Right lobe of liver (tissue), 4 donors: ENCODE data around the gene TNFAIP8L3.
"Not testable (repeated sequence)": the region's sequence is repeated elsewhere in the genome, so short reads cannot be mapped to it uniquely, and the experiment has no call there.

Source experiments
- POLR2A ChIP-seq: fragments of 450-650 bp; IDR thresholded peaks from one replicate; pipeline ENCODE4 v1.6.1; 2017; ENCODE audit warnings: antibody characterized with exemption, mild to moderate bottlenecking
- TF ChIP-seq, protein P1 (sequence below), 4 donors: fragments of 200-600 bp in 3 of 4; fragments of 450-650 bp in 1 of 4; IDR thresholded peaks; one replicate each; pipeline versions ENCODE4 v1.5.1 to v1.8.0; 2016 to 2022; ENCODE audit warnings: antibody characterized with exemption in 4 of 4, mild to moderate bottlenecking in 2 of 4
- donor health status: DM: no; HTN: no; CAD: no.
- donor health status: DM: no; HTN: no; CAD: no.
- donor health status: DM: no; HTN: yes; CAD: no.

DNA sequence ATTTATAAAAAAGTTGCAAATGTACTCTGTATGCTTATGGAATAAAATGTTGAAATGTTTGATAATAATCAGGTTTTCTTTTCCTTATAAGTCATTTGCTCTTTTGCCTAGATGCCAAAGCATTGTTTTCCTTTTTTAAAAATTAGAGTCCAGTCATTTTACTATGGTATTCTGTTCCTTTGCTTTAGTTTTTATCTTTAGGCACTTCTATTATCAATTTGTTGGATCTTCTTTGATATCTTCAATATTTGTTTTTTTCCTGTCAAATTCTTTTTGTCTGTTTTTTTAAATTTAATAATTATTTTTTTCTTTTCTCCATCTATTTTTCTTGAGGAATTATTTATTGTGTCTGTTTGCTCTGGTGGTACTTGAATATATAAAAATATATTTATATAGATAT, 28.3 kb upstream of the TNFAIP8L3 start:
- TF ChIP-seq, protein P1, sequence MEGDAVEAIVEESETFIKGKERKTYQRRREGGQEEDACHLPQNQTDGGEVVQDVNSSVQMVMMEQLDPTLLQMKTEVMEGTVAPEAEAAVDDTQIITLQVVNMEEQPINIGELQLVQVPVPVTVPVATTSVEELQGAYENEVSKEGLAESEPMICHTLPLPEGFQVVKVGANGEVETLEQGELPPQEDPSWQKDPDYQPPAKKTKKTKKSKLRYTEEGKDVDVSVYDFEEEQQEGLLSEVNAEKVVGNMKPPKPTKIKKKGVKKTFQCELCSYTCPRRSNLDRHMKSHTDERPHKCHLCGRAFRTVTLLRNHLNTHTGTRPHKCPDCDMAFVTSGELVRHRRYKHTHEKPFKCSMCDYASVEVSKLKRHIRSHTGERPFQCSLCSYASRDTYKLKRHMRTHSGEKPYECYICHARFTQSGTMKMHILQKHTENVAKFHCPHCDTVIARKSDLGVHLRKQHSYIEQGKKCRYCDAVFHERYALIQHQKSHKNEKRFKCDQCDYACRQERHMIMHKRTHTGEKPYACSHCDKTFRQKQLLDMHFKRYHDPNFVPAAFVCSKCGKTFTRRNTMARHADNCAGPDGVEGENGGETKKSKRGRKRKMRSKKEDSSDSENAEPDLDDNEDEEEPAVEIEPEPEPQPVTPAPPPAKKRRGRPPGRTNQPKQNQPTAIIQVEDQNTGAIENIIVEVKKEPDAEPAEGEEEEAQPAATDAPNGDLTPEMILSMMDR (IDR thresholded peaks at IDR 0.05) = not testable (repeated sequence)
- TF ChIP-seq POLR2A = not testable (repeated sequence)
